HT-29 (cell line): ENCODE results near the gene EEF2KMT. TPM values are rescaled to one million over a fixed set of nuclear protein-coding genes. Genes with fewer than 3 reads are reported as not detected.
"Not testable (repeated sequence)": the region's sequence is repeated elsewhere in the genome, so short reads cannot be mapped to it uniquely, and the experiment has no call there.

Experiments used
- DNase-seq: peaks from one replicate; pipeline ENCODE4 v3.0.0-alpha.2; 2015; ENCODE audit warnings: low spot score
- total RNA-seq: library from RNA; depleted of rRNA; stranded (reverse); fragments of >200 nt; shearing (Covaris generic); gene quantifications from 2 replicates; pipeline ENCODE4 v1.2.3, GENCODE V29; 2014

The EEF2KMT gene
- total RNA-seq, 1 experiment from 2014 or later: 37.1 TPM

DNA sequence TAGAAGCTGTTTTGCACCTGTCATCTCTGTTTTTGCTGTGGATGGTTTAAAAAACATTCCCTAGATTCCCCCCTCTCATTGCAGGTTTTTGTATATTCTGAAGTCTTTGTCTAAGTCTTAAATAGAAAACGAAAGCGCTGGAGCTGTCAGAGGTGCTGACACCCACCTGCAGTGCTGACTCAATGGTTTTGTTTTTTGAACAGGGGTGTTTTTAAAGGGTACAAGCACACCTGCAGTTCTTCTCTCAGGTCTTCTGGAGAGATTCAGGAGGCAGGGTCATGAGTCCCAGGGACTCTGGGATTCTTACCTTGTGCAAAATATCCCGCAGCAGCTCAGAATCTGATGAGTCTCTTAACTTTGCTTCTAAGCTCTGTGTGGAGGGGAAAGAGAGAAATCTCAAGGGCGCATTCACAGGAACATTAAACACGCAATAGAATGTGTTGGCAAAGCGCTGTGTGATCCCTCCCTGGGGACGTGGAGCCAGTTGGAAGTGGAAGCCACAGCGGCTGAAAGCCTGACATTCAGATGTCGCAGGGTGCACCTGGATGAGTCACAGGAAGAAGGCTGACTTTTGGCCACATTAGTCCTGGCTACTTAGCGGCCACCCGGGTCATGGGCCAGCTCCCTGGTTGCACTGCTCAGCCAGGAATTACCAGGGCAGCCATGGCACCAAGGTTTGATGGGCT lies 2.3 kb downstream of the EEF2KMT start:
- DNase-seq: peak; percentile 29

DNA sequence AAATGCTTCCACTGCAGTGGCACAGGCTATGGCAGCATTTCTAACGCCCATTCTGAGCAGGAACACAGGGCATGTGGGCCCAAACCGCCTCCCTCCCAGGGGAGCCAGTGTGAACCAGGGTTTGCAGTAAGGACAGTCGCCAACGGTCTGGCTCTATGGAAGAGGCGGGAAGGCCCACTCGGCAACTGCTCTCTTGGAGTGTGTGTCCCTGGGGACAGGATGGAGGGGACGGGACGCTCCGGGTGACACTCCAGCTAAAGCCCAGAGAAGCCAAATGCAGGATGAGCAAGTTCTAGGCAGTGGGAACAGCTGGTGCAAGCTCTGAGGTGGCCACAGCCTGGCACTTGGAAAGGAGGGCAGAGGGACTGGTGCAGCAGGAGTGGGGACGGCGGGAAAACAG lies 3.8 kb downstream of the EEF2KMT start:
- not testable (repeated sequence) for DNase-seq

DNA sequence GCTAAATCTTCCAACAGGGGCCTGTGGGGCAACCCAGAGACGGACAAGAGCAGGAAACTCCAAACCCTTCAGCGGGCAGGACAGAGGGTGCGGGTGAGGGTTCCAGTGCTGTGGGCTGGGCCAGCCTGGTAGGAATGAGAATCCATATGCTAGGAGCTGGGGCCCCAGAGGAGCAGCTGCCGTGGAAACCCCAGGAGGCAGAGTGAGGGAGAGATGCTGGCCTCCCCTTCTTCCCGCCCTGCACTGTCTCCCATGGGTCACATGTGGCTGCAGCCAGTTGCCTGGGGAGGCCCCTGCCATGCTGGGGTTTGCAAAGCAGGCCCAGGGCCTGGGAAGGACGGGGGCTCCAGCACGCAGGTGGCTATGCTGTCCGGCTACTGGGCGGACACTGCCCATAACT lies 4.5 kb downstream of the EEF2KMT start:
- not testable (repeated sequence) for DNase-seq

DNA sequence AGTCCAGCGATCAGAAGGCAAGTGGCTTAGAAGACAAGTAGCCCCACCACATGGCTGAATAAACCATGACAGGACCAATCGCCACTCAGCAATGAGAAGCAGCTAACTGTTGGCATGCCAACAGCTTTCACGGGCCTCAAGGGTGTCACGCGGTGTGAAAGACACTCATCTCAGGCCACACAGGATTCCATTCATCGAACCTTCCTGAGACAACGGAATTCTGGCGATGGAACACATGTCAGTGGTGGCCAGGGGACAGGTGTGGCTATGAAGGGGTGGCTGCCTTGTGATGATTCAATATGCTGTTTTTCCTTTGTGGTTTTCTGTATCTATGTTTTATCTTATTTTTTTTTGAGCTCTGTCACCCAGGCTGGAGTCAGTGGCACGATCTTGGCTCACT lies 7.0 kb downstream of the EEF2KMT start:
- not testable (repeated sequence) for DNase-seq

DNA sequence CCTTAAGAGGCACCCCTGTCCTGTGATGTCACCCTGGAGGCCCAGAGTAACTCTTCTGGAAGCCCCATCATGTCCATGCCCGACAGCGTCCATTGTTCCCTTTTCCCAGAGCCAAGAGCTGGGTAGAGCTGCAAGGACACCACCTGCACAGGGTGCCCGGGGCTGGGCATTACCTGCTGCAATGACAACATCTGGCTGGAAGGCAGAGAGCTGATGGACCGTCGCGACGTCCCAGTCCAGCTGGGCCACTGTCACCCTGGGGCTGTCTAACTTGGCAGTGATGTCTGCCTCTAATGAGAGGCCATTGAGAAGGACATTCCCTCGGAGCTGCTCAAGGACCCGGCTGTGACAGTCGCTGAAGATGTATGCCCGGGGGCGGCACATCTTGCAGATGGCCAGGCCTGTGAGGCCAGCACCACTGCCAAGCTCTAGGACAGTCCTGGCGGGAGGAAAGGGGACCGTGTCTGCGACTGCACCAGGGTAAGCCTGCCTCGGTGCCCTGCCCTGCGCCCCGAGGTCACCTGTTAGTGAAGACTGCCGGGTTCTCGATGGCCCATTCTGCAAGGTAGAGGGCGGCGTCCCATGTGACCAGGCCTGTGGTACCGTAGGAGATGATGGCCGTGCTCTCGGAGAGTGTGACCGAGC lies 7.6 kb downstream of the EEF2KMT start:
- DNase-seq: not testable (repeated sequence)

DNA sequence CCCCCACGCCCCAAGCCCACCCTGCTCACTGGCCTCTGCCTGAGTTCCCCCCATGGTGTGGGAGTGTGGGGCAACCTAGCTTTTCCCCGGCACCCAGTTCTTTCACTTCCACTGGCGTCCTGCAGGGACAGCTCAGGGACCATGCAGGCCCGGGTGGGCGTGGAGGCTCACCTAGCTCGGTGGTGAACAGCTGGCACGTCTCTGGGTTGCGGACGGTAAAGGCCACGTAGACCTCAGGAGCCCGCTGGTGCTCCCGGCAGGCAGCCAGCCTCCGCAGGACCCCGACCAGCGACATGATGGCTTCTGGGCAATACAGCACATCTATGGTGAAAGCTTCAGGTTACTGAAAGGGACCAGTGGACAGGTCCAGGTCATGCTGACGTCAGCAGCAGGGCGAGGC lies 8.7 kb downstream of the EEF2KMT start:
- not testable (repeated sequence) for DNase-seq

DNA sequence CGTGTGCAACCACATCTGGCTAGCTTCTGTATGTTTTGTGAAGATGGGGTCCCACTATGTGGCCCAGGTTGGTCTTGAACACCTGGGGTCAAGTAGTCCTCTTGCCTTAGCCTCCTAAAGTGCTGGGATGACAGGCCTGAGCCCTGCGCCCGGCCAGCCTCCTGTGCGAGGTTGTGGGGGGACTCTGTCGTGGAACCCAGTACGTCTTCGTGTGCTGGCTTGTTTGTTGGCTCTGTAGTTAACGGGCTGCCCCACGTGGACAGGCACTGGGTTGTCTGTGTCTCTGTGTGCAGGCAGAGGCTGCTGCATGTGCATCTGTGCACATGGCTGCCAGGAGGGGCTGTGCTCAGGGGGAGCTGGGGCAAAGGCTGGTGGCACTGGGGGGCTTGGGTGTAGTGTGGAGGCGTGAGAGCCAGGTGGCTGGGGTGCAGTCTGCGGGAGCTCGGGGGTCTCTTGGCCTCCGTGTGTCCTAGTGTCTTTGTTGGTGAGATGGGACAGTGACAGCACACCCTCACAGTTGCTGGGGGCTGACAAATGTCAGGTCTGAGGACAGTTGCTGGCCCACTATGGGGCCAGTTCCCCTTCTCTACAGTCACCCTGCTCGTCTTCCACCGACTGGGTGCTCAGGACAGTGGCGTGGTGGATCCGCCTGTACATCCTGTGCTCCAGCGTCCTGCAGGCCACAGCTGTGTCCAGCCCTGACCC lies 9.4 kb downstream of the EEF2KMT start:
- DNase-seq: not testable (repeated sequence)

DNA sequence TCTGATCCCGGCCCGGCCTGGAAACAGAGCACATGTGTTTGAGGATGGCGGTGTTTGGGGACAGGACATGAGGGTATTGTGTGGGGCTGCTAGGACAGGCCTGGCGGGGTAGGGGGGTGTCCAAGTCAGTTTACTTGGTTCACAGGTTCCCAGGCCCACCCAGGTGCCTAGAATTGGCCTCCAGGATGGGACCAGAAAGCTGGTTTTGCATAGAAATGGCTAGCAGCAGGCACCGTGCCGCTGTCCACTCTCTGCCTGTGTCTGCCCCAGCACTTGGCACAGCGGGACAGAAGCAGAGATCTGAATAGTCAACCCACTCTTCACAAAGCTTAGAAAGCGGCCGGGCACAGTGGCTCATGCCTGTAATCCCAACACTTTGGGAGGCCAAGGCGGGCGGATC lies 11.9 kb downstream of the EEF2KMT start:
- not testable (repeated sequence) for DNase-seq

DNA sequence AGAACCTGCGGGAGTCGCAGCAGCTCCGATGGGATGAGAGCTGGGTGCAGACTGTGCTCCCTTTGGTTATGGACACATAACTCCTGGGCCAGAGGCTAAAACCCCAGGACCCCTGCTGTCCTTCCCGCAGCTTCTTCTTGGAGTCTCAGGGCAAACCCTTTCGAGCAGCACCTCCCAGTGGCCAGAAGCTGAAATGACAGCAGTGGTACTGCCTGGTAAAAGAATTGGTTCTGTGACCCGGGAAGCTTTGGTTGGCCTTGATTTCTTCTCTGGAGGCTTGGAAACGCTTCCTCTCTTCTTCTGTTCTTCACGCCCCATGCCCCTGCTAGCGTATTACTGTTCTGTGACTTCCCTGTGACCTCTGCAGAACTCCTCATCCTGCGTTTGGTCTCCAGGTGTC lies 12.8 kb downstream of the EEF2KMT start:
- peak; percentile 58 for DNase-seq

DNA sequence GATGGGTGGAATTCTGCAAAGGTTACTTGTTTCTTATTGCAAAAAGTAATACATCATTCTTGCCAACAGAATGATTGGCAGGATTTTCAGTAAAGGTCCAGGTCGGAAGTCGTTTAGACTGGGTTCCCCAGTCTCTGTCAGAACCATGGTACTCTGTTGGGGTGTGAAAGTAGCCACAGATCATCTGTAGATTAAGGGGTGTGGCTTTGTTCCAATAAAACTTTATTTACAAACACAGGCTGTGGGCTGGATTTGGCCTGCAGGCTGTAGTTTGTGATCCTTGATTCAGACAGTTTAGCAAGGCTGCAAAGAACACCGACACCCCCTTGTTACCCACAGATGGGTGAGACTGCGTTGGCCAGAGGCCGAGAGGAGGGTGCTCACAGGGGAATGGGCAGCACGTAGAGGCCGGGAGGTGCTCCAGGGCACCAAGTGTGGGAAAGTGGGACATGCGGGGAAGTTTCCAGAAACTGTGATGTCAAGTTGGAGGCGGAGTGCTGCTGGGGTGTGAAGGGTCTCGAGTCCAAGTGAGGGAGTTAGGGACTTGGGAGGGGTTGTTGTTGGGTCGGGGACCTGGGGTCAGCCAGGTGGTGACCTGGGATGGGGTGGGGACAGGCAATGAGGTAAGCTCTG lies 13.4 kb downstream of the EEF2KMT start:
- not testable (repeated sequence) for DNase-seq

DNA sequence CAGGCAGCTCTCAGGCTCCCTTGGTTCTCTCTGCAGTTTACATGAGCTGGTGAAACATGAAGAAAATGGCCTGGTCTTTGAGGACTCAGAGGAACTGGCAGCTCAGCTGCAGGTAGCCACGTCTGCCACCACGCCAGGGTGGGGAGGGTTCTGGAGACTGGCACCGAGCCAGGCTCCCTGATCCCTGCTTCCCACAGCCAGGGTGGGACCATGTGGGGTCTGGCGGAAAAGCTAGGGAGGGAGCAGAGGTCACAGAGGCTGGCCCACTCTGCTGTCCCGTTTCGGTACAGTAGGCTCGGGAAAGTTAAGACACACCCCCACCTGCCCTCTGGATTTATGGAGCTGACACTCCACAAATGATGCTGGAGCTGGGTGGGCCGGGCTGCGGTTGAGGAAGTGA lies 13.9 kb downstream of the EEF2KMT start:
- DNase-seq: not testable (repeated sequence)

DNA sequence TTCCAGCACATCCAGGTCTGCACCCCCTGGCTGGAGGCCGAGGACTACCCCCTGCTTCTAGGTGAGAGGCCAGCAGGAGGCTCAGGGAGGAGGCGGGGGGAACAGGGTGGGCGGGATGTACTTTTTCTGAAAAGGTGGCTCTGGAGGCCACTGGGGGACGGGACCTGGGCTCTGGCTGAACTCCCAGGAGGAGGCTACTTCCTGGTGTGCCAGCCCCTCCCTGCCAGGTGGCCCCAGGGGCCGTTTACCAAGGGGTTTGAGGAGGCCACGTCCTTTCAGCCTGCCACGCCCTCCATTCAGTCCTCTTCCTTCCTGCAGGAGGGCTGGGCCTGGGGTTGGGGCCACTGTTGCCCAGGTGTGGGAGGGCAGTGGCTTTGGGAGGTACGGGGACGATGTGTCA lies 16.6 kb downstream of the EEF2KMT start:
- not testable (repeated sequence) for DNase-seq

DNA sequence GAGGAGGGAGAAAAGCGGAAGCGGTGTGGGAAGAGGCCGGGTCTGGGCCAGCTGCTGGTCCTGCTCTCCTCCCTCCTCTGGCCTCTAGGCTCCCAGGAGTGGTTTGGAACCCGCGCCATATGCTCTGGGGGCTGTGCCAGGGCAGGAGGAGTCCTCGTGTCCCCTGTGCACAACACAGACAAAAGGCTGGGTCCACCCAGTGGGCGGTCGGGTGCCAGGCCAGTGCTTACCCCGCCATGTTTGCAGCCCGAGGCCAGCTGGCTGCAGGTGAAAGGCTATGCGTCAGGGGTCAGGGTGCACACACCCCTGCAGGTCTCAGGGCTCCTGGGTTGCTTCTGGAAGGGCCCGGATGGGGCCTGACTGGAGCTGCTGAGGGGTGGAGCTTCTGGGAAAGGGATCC lies 17.1 kb downstream of the EEF2KMT start:
- not testable (repeated sequence) for DNase-seq

DNA sequence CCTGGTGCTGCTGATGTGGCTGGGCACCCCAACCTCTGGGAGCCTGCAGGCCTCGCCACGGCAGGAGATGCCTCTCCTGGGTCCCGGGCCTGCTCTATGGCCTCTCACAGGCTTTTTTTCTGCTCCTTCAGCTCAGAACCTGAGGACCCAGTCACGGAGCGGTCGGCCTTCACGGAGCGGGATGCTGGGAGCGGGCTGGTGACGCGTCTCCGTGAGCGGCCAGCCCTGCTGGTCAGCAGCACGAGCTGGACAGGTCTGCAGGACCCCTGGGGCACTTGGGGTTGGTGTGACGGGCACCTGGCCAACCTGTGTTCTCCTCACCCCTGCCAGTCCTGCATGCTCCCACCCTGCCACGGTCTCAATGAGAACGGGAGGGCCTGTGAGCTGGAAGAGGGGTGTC lies 19.0 kb downstream of the EEF2KMT start:
- DNase-seq: no peak

DNA sequence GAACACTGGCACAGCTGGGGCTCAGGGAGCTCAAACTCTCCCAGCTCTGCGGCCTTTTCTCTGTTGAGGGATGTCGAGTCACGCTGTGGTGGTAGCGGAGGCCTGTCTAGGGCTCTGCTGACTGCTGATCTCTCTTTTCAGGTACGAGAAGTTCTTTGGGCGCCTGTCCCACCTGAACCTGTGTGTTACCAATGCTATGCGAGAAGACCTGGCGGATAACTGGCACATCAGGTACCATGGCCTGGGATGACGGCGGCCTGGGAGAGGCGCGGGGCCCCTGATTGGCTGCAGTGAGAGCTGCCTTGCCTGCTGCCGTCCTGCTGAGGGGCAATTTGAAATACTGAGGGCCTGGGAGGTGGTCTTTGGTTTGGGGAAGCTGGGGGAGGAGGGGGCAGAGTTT lies 20.3 kb downstream of the EEF2KMT start:
- DNase-seq: no peak

DNA sequence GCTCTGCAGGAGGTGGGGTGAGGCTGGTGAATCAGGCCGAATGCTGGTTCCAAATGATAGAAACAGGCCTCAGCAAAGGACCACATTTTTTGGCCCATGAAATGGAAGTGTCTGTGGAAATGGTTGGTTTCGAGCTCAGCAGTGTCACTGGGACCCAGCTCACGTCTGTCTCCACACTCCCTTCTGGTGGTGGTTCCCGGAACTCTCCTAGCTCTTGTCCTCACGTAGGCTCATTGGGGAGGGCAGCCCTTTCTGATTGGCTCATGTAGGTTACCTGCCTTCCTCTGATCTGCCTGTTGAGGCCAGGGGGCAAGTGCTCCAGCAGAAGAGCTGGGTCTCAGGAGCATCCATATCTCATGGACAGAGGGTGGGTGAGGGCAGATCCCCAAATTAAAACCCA lies 22.0 kb downstream of the EEF2KMT start:
- DNase-seq: no peak

DNA sequence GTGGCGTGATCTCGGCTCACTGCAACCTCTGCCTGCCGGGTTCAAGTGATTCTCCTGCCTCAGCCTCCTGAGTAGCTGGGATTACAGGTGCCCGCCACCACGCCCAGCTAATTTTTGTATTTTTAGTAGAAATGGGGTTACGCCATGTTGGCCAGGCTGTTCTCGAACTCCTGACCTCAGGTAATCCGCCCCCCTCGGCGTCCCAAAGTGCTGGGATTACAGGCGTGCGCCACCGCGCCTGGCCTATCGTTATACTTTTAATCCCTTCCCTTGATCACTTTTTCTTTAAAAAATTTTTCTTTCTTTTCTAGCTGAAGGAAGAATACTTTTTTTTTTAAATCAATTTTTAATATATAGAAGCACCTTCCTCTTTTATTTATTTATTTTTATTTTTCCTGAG lies 23.8 kb downstream of the EEF2KMT start:
- not testable (repeated sequence) for DNase-seq

DNA sequence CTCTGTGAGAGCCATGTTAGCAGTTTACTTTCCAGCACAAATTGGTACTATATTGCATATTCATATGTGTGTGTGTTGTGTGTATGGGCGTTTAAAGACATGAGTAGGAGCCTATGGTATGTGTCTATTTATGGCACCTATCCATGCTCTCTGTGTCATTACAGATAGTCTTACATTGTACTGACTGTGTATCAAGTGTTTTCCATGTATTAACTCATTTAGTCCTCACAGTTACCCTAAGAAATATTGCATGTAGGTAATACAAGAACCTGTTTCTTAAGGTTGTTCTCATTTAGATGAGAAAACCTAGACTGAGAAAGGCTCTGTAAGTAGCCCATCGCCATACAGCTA lies 24.3 kb downstream of the EEF2KMT start:
- DNase-seq: no peak

DNA sequence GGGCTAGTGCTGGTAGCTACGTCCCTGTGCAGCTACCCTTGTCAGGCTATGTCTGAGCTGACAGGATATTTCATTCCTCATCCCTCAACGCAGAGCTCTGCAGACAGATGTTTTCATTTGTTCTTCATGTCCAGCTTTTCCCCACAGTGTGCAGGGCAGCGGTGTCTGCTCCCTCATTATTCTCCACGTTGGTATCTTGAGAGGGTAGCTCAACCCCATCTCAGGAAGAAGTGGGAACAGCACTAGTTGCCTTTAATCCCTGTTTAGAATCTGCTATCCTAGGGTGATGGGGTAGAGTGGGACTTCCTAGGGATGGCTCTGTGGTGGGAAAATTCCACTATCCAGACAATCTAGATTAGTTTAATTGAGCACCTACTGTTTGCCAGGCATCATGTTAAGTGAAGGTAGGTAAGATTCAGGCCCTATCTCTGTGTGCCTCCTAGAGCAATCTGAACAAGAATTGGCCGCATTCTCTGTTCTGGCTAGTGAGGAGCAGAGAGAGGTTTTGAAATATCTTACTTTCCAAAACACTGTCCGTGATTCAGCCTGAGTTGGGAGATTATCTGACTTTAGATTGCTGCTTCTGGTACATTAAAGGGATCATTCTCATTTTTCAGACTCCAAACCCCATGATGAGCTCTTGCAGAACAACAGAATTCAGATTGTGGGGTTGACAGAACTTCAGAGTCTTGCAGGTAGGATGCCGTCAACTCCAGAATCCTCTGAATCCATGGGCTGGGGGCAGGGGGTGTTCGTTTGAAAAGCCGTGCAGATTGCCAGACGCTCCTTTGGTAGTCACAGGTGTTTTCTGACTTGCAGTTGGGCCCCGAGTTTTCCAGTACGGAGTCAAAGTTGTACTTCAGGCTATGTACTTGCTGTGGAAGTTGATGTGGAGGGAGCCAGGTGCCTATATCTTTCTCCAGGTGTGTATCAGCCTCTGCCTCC lies 25.0 kb downstream of the EEF2KMT start:
- no peak for DNase-seq

DNA sequence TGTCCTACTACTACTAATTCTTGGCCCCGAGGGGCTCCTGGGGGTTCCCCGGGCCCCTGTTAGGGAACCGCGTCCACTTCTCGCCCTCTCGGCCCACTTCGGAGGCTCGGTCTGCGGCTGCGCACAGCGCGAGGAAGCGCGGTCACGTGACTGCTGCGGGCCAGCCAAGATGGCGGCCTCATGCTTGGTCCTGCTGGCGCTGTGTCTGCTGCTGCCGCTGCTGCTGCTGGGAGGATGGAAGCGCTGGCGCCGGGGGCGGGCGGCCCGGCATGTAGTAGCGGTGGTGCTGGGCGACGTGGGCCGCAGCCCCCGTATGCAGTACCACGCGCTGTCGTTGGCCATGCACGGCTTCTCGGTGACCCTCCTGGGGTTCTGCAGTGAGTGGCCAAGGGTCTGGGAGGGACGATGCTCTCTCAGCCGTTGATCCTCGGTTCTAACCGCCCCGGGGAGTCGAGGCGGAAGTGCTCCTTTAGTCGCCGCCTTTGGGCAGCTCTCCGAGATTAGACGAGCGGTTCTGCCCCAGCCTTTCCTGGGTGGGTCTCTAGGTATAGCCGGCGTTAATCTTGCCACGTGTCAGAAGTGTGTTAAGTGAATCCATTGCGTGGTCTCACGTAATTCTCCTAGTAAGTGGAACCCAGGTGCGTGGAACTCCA lies 25.8 kb downstream of the EEF2KMT start, which contains the start of gene ALG1:
Gene ALG1 (plus strand): TSS at position 163 of the 653 bp plus-strand sequence. CDS start 7 bp downstream, at position 170.
- peak; percentile 87 for DNase-seq

DNA sequence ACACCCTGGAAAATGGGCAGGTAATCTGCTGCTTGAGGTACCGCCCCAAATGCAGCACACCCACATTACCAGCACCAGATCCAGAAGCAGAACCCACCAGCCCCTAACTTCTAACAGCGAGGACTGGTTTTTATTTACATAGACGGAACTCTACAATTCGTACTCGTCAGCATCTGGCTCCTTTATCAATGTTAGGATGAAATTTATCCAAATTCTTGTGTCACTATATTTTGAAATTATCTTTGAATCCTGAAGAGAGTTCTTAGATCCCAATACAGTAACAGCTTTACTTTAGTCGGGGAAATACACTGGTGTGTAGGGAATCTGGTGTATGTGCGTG lies 26.3 kb downstream of the EEF2KMT start:
- peak; percentile 5 for DNase-seq
